ENCODE data around the gene TMEM132A.
A peak's percentile ranks its signal among the peaks of the same experiment; 100 is the strongest.

Gene TMEM132A

DNA sequence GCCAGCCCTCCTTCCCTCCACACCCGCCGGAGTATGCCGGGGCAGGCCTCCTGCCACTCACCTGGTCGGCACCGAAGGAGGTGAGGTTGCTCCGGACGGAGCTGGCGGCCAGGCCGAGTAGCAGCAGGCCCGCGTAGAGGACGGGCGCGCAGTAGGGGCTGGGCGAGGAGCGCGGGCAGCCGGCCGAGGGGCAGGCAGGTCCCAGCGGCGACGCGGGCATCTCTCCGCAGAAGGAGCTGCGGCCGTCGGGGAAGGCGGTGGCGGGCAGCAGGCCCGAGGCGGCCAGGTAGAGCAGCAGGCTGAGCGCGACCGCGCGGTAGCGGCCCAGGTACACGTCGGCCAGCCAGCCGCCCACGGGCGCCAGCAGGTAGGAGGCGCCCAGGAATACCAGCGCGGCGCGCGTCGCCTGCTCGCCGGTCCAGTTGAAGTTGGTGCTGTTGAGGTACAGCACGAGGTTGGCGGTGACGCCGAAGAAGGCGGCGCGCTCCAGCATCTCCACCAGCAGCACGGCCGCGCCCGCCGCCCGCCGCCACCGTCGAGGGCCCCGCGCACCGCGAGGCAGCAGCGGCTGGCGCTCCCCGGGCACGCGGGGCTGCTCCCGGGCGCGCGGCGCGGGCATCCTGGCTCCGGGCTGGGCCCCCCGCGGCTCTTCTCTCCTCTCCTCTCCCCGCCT is 26.8 kb downstream of the TMEM132A start:
- Histone ChIP-seq H2AFZ (ENCODE audit: low read depth, low read length) (no peak overlapping the region), H3K36me3 (ENCODE audit: insufficient read depth, low read length) (no peaks in the 10 kb centered on the region), H3K4me2 (ENCODE audit: insufficient read depth, low read length) (no peak overlapping the region), H4K20me1 (ENCODE audit: insufficient read depth, low read length) (no peaks in the 10 kb centered on the region), H3K4me3 (ENCODE audit: low read depth in 1 of 2, low read length in 2 of 2) (no peak overlapping the region), H3K9ac (ENCODE audit: low read depth, low read length) (no peak overlapping the region), H3K27me3 (ENCODE audit: insufficient read depth, low read length, poor library complexity) (peaks cover 3% of the 10 kb centered on the region), H3K27ac (ENCODE audit: low read length) (no peak overlapping the region), H3K9me3 (ENCODE audit: insufficient read depth, low read length, severe bottlenecking) (no peaks in the 10 kb centered on the region), H3K4me1 (ENCODE audit: insufficient read depth, low read length) (no peaks in the 10 kb centered on the region), H3K79me2 (ENCODE audit: insufficient read depth, low read length) (no peaks in the 10 kb centered on the region)
- DNase-seq (no peak), ATAC-seq (ENCODE audit: insufficient read depth, low read depth) (no peak)
- no peak for TF ChIP-seq EZH2 (IDR thresholded peaks at IDR 0.05; ENCODE audit: borderline replicate concordance, low read depth, low read length, severe bottlenecking)
- TF ChIP-seq, protein P1, sequence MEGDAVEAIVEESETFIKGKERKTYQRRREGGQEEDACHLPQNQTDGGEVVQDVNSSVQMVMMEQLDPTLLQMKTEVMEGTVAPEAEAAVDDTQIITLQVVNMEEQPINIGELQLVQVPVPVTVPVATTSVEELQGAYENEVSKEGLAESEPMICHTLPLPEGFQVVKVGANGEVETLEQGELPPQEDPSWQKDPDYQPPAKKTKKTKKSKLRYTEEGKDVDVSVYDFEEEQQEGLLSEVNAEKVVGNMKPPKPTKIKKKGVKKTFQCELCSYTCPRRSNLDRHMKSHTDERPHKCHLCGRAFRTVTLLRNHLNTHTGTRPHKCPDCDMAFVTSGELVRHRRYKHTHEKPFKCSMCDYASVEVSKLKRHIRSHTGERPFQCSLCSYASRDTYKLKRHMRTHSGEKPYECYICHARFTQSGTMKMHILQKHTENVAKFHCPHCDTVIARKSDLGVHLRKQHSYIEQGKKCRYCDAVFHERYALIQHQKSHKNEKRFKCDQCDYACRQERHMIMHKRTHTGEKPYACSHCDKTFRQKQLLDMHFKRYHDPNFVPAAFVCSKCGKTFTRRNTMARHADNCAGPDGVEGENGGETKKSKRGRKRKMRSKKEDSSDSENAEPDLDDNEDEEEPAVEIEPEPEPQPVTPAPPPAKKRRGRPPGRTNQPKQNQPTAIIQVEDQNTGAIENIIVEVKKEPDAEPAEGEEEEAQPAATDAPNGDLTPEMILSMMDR (IDR thresholded peaks at IDR 0.05; ENCODE audit: borderline replicate concordance, extremely low read depth, low read length, poor library complexity, severe bottlenecking) = no peak

DNA sequence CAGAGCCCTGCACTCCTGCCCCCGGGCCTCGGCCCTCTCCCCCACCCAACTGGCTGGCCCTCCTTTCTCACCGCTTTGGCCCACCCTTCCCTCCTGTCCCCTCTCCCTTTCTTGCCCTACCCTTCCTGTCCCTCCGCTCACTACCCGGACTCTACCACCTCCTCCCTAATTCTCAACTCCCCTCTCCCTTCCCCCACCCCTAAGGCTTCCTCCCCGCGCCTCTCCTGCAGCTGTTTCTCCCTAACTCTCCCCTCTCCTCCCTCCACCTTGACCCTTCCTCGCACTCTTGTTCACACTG is 27.3 kb downstream of the TMEM132A start:
- no peak for ATAC-seq (ENCODE audit: insufficient read depth, low read depth)
- no peak overlapping the region for H3K4me3 ChIP-seq (ENCODE audit: low read depth in 1 of 2, low read length in 2 of 2)

DNA sequence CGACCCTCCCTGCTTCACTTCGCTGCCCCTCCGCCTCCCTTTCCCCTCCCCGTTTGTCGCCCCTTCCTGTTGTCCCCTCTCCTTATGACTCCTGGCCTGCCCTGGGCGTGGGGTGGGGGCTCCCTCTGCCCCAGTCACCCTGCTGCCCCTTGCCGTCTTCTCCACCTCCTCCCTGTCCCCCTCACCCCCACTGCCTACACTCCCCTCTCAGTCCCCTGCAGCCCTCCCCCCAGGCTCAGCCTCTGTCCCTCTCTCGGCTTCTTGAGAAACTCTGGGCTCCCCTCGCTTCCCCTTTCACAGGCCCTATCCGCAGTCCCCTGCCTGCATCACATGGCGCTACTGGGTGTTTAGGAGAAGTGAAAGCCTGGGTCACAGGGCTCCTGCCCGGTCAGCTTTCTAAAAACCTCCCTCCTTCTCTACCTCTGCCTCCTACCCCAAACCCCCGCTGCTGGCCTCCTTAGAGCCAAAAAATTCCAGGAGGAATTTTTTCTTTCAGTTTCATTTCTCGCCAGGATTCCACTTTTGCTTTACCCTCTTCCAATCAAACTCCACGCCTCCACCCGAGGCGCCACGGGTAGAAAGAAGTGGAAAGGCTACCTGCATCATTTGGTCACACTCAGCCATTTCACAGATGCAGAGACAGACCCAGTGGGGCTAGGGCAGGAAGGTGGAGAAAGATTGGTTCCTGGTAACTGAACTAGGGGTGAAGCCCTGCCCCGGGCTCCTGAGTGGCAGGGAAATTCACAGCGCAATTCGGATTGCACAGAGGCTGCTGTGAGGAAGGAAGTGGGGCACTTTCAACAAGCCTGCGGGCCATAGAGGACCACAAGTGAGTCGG is 27.9 kb downstream of the TMEM132A start, which contains the start of gene SLC15A3:
Gene SLC15A3 (minus strand): TSS at position 273 of the 838 bp plus-strand sequence. CDS start 625 bp downstream, outside the sequence.
- TF ChIP-seq EZH2 (IDR thresholded peaks at IDR 0.05; ENCODE audit: borderline replicate concordance, low read depth, low read length, severe bottlenecking) = no peak
- TF ChIP-seq, protein P1 (IDR thresholded peaks at IDR 0.05; ENCODE audit: borderline replicate concordance, extremely low read depth, low read length, poor library complexity, severe bottlenecking) = no peak
- Histone ChIP-seq H3K4me1 (ENCODE audit: insufficient read depth, low read length) (no peaks in the 10 kb centered on the region), H3K27me3 (ENCODE audit: insufficient read depth, low read length, poor library complexity) (peaks cover 3% of the 10 kb centered on the region), H3K27ac (ENCODE audit: low read length) (no peak within 1 kb of the TSS), H3K4me2 (ENCODE audit: insufficient read depth, low read length) (no peak within 1 kb of the TSS), H3K9ac (ENCODE audit: low read depth, low read length) (no peak within 1 kb of the TSS), H3K4me3 (ENCODE audit: low read depth in 1 of 2, low read length in 2 of 2) (no peak within 1 kb of the TSS), H3K79me2 (ENCODE audit: insufficient read depth, low read length) (no peaks in the 10 kb centered on the region), H4K20me1 (ENCODE audit: insufficient read depth, low read length) (no peaks in the 10 kb centered on the region), H3K36me3 (ENCODE audit: insufficient read depth, low read length) (no peaks in the 10 kb centered on the region), H3K9me3 (ENCODE audit: insufficient read depth, low read length, severe bottlenecking) (no peaks in the 10 kb centered on the region), H2AFZ (ENCODE audit: low read depth, low read length) (no peak within 1 kb of the TSS)
- 0 out of 3 replicates have a peak, but pooled peaks have one; percentile 24 for ATAC-seq (ENCODE audit: insufficient read depth, low read depth)
- no peak for DNase-seq

More for the DNA sequence above, 27.3 kb downstream of the TMEM132A start:
- no peaks in the 10 kb centered on the region for H4K20me1 ChIP-seq (ENCODE audit: insufficient read depth, low read length)
- H3K9me3 ChIP-seq (ENCODE audit: insufficient read depth, low read length, severe bottlenecking) = no peaks in the 10 kb centered on the region
- H3K4me1 ChIP-seq (ENCODE audit: insufficient read depth, low read length) = no peaks in the 10 kb centered on the region
- peaks cover 3% of the 10 kb centered on the region for H3K27me3 ChIP-seq (ENCODE audit: insufficient read depth, low read length, poor library complexity)
- TF ChIP-seq EZH2 (IDR thresholded peaks at IDR 0.05; ENCODE audit: borderline replicate concordance, low read depth, low read length, severe bottlenecking) = no peak
- TF ChIP-seq, protein P1 (IDR thresholded peaks at IDR 0.05; ENCODE audit: borderline replicate concordance, extremely low read depth, low read length, poor library complexity, severe bottlenecking) = no peak
- DNase-seq = no peak
- H2AFZ ChIP-seq (ENCODE audit: low read depth, low read length) = no peak overlapping the region
- no peaks in the 10 kb centered on the region for H3K79me2 ChIP-seq (ENCODE audit: insufficient read depth, low read length)
- no peaks in the 10 kb centered on the region for H3K36me3 ChIP-seq (ENCODE audit: insufficient read depth, low read length)
- no peak overlapping the region for H3K27ac ChIP-seq (ENCODE audit: low read length)
- H3K4me2 ChIP-seq (ENCODE audit: insufficient read depth, low read length) = no peak overlapping the region
- no peak overlapping the region for H3K9ac ChIP-seq (ENCODE audit: low read depth, low read length)

All from DND-41 (cell line).